COLO668 (cell line): ENCODE results near the gene RNF187.

ENCODE experiments used
- DNase-seq: peaks from one replicate; lab custom pipeline; 2025; ENCODE audit not compliant: unreplicated experiment; lab: John Stamatoyannopoulos, UW

Gene RNF187

DNA sequence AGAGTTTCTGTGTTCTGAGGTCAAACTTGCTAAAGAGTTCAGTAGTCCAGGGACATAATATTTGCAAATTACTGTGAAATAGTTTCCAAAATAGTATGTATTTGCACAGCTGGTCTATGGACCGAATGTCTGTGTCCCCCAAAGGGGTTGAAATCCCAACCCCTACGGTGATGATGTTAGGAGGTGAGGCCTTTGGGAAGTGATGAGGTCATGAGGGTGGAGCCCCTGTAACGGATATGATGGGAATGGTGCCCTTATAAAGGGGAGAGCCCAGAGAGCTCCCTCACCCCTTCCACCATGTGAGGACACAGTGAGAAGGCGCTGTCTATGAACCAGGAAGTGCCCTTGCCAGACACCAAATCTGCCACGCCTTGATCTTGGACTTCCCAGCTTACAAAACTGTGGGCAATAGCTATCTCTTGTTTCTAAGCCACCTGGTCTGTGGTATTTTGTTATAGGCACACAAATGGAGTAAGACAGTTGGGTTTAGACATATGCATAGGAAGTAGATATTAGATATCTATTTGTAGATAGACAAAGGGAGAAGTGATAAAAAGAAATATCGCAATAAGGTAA lies 21.7 kb downstream of the RNF187 start:
- no peak for DNase-seq

- DNase-seq = no peak
These were observed 23.1 kb downstream of the RNF187 start for GRCh38 chr1:228510101-228510802.

DNA sequence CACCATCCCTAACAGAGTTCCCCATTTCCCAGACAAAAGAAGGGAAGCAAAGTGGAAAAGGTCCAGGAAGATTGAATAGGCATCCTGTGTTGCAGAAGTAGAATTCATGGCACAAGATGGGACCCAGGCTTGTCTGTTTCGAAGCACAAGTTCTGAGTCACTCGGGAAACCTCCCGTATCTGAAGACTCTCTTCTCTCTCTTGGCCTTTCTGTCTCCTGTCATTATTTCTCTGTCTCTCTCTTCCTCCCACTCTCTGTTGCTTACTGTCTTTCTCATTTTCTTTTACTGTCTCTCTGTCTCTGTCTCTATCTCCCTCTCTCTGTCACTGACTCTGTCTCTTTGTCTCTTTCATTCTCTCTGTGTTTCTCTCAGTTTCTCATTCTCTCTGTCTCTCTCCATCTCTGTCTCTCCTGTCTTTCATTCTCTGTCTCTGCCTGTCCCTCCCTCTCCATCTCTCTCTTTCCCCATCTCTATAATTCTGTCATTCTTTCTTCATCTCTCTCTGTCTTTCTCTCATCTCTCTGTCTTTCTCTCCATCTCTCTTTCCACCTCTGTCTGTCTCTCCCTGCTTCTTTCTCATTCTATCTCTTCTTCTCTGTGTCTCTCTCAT lies 23.7 kb downstream of the RNF187 start:
- no peak for DNase-seq

- DNase-seq = no peak
These were observed 24.6 kb downstream of the RNF187 start for GRCh38 chr1:228511546-228512445.

GRCh38 chr1:228512781-228513198 lies 25.6 kb downstream of the RNF187 start:
- no peak for DNase-seq

DNA sequence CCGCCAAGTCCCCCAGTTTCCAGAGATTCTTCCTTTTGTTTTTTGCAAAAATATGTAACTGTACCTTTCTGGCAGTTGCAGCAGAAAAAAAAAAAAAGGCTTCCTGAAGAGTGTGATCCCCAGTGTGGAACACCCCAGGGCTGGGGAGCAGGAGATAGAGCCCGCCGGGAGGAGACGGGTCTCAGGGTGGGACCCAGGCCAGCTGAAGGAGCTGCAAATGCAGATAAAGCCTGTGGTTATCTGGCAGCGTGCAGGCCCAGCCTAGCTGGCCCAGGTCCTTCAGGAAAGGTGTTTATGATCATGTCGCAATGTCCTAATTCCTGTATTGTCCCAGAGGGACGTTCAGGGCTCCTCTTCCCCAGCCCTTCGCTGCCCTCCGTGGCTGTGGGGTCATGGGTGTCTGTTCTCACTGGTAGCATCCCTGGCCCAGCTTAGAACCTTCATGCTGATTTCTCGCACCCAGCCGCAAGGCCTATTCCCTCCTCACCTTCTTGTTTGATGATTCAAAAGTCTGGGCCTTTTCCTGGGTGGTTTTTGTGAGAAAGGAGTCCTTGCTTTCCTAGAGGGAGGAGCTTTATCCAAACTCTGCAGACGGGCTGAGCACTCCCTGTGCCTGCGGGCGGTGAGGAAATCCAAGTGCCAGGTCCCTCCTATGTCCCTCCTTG lies 26.2 kb downstream of the RNF187 start:
- no peak for DNase-seq

- DNase-seq = no peak
These were observed 27.2 kb downstream of the RNF187 start for GRCh38 chr1:228514421-228514820.

- DNase-seq = no peak
These were observed 28.1 kb downstream of the RNF187 start for GRCh38 chr1:228515200-228515834.

DNA sequence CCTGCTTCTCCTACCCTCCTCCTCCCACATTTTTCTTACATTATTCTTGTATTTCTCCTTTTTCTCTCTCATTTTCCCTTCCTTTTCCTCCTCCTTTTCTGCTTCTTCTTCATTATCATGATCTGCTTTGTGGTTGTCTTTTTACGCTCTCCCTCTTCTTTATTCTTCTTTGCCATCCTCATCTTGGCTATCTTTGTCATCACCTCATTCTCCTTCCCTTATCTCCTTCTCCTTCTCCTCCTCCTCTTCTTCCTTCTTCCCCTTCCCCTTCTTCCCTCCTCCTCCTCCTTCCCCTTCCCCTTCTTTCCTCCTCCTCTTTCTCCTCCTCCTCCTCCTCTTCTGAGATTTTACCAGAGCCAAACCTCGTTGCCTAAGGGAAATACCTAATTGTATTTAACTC lies 30.5 kb downstream of the RNF187 start:
- no peak for DNase-seq

- no peak for DNase-seq
These were observed 40.4 kb downstream of the RNF187 start for GRCh38 chr1:228527596-228527995.

GRCh38 chr1:228528612-228529011 lies 41.4 kb downstream of the RNF187 start:
- DNase-seq = no peak

GRCh38 chr1:228530086-228530758 lies 43.0 kb downstream of the RNF187 start:
- DNase-seq = no peak

GRCh38 chr1:228530951-228531731 lies 44.0 kb downstream of the RNF187 start:
- no peak for DNase-seq

DNA sequence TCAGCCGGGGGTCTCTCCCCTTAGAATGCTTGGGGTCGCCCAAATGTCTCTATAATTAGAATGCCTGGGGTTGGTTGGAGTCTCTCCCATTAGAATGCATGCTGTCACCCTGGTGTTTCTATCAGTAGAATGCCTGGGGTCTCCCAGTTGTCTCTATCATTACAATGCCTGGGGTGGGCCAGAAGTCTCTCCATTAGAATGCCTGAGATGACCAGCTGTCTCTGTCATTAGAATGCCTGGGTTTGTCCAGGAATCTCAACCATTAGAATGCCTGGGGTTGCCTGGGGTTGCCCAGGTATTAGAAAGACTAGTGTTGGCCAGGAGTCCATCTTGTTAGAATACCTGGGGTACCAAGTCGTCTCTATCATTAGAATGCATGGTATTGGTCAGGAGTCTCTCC lies 51.6 kb downstream of the RNF187 start:
- no peak for DNase-seq

DNA sequence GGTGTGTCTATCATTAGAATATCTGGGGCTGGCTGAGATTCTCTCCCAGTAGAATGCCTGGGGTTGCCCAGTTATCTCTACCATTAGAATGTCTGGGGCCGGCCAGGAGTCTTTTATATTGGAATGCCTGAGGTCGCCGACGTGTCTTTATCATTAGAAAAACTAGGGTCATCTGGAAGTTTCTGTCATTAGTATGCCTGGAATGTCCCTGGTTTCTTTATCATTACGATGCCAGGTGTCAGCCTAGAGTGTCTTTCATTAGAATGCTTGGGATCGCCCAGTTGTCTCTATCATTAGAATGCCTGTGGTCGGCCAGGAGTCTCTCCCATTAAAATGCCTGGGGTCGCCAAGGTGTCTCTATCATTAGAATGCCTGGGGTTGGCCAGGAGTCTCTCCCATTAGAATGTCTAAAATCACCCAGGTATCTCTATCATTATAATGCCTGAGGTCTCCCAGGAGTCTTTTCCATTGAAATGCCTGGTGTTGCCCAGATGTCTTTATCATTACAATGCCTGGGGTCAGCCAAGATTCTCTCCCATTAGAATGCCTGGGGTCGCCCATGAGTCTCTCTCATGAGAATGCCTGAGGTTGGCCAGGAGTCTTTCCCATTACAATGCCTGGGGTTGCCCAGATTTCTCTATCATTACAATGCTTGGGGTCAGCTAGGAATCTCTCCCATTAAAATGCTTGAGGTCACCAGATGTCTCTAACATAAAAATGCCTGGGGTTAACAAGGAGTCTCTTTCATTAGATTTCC lies 53.2 kb downstream of the RNF187 start:
- no peak for DNase-seq

DNA sequence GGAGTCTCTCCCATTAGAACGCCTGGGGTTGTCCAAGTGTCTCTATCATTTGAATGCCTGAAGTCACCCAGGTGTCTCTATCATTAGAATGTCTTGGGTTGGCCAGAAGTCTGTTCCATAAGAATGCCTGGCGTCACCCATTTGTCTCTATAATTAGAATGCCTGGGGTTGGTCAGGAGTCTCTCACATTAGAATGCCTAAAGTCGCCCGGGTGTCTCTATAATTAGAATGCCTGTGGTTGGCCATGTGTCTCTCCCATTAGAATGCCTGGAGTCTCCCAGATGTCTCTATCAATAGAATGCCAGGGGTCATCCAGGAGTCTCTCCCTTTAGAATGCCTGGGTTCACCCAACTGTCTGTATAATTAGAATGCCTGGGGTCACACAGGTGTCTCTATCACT lies 54.5 kb downstream of the RNF187 start:
- DNase-seq = no peak

DNA sequence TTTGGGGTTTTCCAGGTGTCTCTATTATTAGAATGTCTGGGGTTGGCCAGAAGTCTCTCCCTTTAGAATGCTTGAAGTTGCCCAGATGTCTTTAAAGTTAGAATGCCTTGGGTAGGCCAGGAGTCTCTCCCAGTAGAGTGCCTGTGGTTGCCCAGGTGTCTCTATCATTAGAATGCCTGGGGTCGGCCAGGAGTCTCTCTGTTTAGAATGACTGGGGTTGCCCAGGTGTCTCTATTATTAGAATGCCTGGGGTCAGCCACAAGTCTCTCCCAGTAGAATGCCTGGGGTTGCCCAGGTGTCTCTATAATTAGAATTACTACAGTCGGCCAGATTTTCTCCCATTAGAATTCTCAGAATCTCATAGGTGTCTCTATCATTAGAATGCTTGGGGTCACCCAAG lies 55.2 kb downstream of the RNF187 start:
- DNase-seq = no peak

GRCh38 chr1:228542981-228543380 lies 55.8 kb downstream of the RNF187 start:
- no peak for DNase-seq
